Psoas muscle (tissue), 8 donors: ENCODE results near the gene EHHADH. TPM values are rescaled to one million over a fixed set of nuclear protein-coding genes. Genes with fewer than 3 reads are reported as not detected.

Source experiments
- ATAC-seq, 4 donors: fragments of 200-7000 bp; cut with Tn5 transposase; one replicate each; pipeline ENCODE4 v1.9.1; 2020; ENCODE audit warnings: moderate library complexity in 3 of 4, mild to moderate bottlenecking in 2 of 4
- DNase-seq, 2 donors: peaks; one replicate each; pipeline ENCODE4 v3.0.0-alpha.2; 2020
- H3K27ac ChIP-seq: fragments of 200-600 bp; one replicate; pipeline ENCODE4 v1.8.0; 2022
- H3K27me3 ChIP-seq, 3 donors: fragments of 200-600 bp in 1 of 3; one replicate each; pipeline versions ENCODE4 v1.6.1 to v1.8.0; 2013 to 2022; ENCODE audit warnings: low read length in 2 of 3, mild to moderate bottlenecking in 2 of 3, moderate library complexity in 1 of 3; ENCODE audit not compliant: insufficient read depth in 3 of 3
- H3K36me3 ChIP-seq, 2 donors: fragments of 200-600 bp in 1 of 2; one replicate each; pipeline versions ENCODE4 v1.6.1 to v1.8.0; 2013 to 2022; ENCODE audit warnings: low read depth in 1 of 2, mild to moderate bottlenecking in 1 of 2, moderate library complexity in 1 of 2; ENCODE audit not compliant: insufficient read depth in 1 of 2
- H3K4me1 ChIP-seq: fragments of 200-600 bp; one replicate; pipeline ENCODE4 v1.8.0; 2022
- H3K4me3 ChIP-seq: fragments of 200-600 bp; one replicate; pipeline ENCODE4 v1.8.0; 2022; ENCODE audit warnings: mild to moderate bottlenecking
- H3K9me3 ChIP-seq: fragments of 200-600 bp; one replicate; pipeline ENCODE4 v1.8.0; 2022
- CTCF ChIP-seq: fragments of 200-600 bp; IDR thresholded peaks from one replicate; pipeline ENCODE4 v1.8.0; 2022; ENCODE audit warnings: antibody characterized with exemption
- WGBS, 3 donors: extraction: QIAGEN DNeasy Blood & Tissue Kit; methylation state at CpG; one replicate each; pipeline versions ENCODE4 v1.1.6 to v1.1.7; 2013; 5-methylcytosine and 5-hydroxymethylcytosine counted together
- intact Hi-C, 2 donors: fragments of 100-400 bp; cut with DNase I; formaldehyde crosslinking; loops; one replicate each; pipeline versions ENCODE4 v1.11.0 to v1.14.2; 2022
- polyA plus RNA-seq, 3 donors: library from polyadenylated mRNA; stranded (reverse); fragments of 200-250 nt; gene quantifications; one replicate each; pipeline ENCODE4 v1.2.3, GENCODE V29; 2013
- total RNA-seq, 4 donors: library from RNA; stranded (reverse); fragmentation: NEBNext Ultra II Directional in 2 of 4; extraction: Animal tissue kit (Norgen Biotek cat#: 25700) in 2 of 4; gene quantifications; one replicate each; pipeline versions ENCODE4 v1.2.1 to v1.2.4, GENCODE V29; 2021 to 2023
- donor health status: healthy with polysubstance abuse.
- donor health status: DM: no; HTN: no; CAD: no; lungs with moderate emphysema.
- donor health status: Bipolar disorder and iron deficiency.
- donor health status: healthy.
- donor health status: DM: yes; HTN: yes; CAD: no.
- donor health status: DM: no; HTN: no; CAD: no.
- donor health status: DM: no; HTN: no; CAD: no.
- donor health status: DM: yes; HTN: yes; CAD: no.

The EHHADH gene
- total and polyA plus RNA-seq, 7 donors = 0.65 to 7.2 (median 1.9) TPM

GRCh38 chr3:185199206-185199605, 54.6 kb downstream of the EHHADH start:
- H3K4me3 ChIP-seq = no peak overlapping the region
- H3K9me3 ChIP-seq = no peaks in the 10 kb centered on the region
- no peaks in the 10 kb centered on the region for H3K4me1 ChIP-seq
- ATAC-seq (no peak), DNase-seq (no peak)
- no peak for TF ChIP-seq CTCF
- WGBS, 3 donors = 89 to 91% (median 91%) methylated on average over 4 of the region's 4 CpGs
- H3K27me3 ChIP-seq = no peaks in the 10 kb centered on the region
- H3K27ac ChIP-seq = no peak overlapping the region
- no peaks in the 10 kb centered on the region for H3K36me3 ChIP-seq
- intact Hi-C loops = no loop called here

- WGBS, 3 donors = 91 to 97% (median 95%) methylated on average over 2 of the region's 2 CpGs
- H3K27ac ChIP-seq = no peak overlapping the region
- no peaks in the 10 kb centered on the region for H3K36me3 ChIP-seq
- H3K27me3 ChIP-seq = no peaks in the 10 kb centered on the region
- H3K9me3 ChIP-seq = no peaks in the 10 kb centered on the region
- no peaks in the 10 kb centered on the region for H3K4me1 ChIP-seq
- ATAC-seq (no peak), DNase-seq (no peak)
- no peak for TF ChIP-seq CTCF
- H3K4me3 ChIP-seq = no peak overlapping the region
- intact Hi-C loops = no loop called here
Observed at GRCh38 chr3:185197068-185197467, 56.8 kb downstream of the EHHADH start.

- H3K4me1 ChIP-seq = no peaks in the 10 kb centered on the region
- TF ChIP-seq CTCF = no peak
- H3K27ac ChIP-seq = no peak overlapping the region
- no peaks in the 10 kb centered on the region for H3K36me3 ChIP-seq
- no peaks in the 10 kb centered on the region for H3K27me3 ChIP-seq
- DNase-seq (no peak), ATAC-seq (no peak)
- intact Hi-C loops = no loop called here
- WGBS, 3 donors = 95 to 97% (median 96%) methylated on average over 4 of the region's 4 CpGs
- no peaks in the 10 kb centered on the region for H3K9me3 ChIP-seq
- H3K4me3 ChIP-seq = no peak overlapping the region
Observed at GRCh38 chr3:185195652-185196051, 58.2 kb downstream of the EHHADH start.

GRCh38 chr3:185188816-185189215, 65.0 kb downstream of the EHHADH start:
- no peak for TF ChIP-seq CTCF

GRCh38 chr3:185187391-185187790, 66.5 kb downstream of the EHHADH start:
- TF ChIP-seq CTCF = no peak
- Histone ChIP-seq H3K27me3 (no peaks in the 10 kb centered on the region), H3K4me1 (no peaks in the 10 kb centered on the region), H3K36me3 (no peaks in the 10 kb centered on the region), H3K4me3 (no peak overlapping the region), H3K9me3 (no peaks in the 10 kb centered on the region), H3K27ac (no peak overlapping the region)
- no peak for ATAC-seq
- intact Hi-C loops = no loop called here
- no peak for DNase-seq
- 63 to 79% (median 73%) methylated on average over 2 of the region's 2 CpGs for WGBS, 3 donors

More at GRCh38 chr3:185188816-185189215, 65.0 kb downstream of the EHHADH start:
- Histone ChIP-seq H3K27me3 (no peaks in the 10 kb centered on the region), H3K9me3 (no peaks in the 10 kb centered on the region), H3K36me3 (no peaks in the 10 kb centered on the region), H3K4me1 (no peaks in the 10 kb centered on the region), H3K27ac (no peak overlapping the region), H3K4me3 (no peak overlapping the region)
- DNase-seq (no peak), ATAC-seq (no peak)
- intact Hi-C loops = no loop called here
